Retina (tissue), 1 donor: ENCODE data around the gene SLC29A1.
A peak's percentile ranks its signal among the peaks of the same experiment; 100 is the strongest.

ENCODE experiments used
- DNase-seq: peaks from one replicate; pipeline ENCODE4 v3.0.0-alpha.2; 2016

Gene SLC29A1

DNA sequence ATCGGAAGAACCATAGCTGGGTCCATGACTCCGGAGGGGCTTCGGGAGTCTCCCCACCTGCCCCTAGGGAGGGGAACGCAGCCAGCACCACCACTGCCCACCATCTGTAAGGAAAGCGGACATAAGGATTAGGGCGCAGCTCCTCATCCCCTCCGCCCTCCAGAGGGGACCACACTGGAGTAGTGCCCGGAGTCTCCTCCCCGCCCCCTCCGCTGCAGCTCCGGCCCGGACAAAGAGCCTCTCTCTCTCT, 33.3 kb downstream of the SLC29A1 start:
- DNase-seq: no peak

DNA sequence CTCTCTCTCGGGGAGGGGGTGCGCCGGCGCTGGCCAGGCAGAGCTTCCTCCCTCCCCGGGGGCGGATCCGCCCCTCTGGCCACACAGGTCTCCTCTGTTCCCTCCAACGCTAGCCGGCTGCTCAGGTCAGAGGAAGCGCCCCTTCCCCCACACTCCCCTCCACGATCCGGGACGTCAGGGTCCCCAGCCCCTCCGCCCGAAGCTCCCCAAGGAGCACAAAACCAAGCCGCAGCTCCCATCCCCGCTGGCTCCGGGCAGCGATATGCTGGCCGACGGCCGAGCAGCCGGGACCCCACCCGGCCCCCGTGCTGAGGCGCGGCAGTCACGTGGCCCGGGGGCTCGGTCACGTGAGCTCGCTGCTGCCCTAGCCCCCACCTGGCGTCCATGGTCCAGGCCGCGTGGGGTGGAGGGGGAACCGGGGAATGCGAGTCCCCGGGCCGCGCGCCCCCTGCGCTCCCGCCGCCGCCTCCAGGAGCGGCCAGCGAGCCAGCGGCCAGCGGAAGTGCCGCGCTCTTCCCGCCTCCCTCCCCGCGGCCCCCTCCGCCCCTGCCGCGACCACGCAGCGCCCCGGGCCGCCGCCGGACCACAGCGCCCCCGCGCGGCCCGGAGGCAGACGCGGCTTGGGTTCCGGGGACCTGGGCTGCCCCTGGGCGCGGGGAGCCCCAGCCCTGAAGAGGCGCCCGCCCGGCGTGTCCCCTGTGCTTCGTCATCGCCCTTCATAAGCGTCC, 33.8 kb downstream of the SLC29A1 start, which contains the start of gene SLC35B2:
TSS of gene SLC35B2 (minus strand) at position 504 of the 728 bp plus-strand sequence. CDS start at position 386, 118 bp downstream.
- DNase-seq: peak; percentile 91

DNA sequence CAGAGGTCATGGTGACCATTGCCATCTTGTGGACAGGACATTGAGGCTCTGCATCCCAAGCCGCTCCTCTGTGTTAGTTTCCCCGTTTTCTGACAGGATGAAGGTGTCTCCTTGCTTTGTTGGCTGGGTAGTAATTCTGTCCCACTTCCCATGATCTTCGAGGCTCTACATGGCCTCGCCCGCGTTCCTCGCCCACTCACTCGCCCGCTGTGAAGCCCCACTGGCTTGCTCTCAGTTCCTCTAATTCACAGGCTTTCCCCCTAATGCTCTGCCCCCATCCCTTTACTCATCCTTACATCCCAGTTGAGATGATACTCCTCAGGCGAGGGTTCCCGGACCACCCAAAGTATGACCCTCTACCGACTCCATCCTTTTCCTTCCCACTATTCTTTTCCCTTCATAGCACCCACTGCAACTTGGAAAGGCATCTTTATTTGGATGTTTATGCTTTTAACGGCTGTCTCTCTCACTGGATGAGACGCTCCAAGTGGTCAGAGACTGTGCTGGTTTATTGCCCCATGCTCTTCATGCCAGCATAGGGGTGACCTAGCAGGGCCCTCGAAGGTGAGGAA, 34.4 kb downstream of the SLC29A1 start:
- DNase-seq: no peak

DNA sequence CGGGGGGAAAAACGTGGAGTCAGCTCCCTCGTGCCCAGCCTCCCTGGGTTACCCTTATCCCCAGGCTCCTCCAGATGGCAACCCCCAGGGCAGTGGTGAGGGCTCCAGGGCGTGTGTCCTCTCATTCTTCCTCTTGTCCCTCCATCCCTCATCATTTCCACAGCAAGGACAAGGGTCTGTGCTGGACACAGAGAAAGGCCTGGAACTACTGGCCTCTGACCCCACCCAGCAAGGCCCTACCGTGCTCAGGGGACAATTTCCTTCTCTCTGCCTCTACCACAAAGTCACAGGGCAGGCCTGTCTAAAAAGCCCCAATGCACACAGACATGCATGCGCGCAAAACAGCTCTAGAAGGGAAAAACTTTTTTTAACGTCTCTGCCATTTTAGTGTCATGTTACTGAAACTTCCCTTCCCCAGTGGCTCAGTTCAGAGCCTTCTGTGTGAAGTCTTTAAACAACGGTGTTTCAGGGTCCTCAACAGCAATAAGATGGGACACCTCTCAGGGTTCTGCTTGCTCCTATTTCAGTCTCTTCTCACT, 35.0 kb downstream of the SLC29A1 start:
- DNase-seq: no peak

DNA sequence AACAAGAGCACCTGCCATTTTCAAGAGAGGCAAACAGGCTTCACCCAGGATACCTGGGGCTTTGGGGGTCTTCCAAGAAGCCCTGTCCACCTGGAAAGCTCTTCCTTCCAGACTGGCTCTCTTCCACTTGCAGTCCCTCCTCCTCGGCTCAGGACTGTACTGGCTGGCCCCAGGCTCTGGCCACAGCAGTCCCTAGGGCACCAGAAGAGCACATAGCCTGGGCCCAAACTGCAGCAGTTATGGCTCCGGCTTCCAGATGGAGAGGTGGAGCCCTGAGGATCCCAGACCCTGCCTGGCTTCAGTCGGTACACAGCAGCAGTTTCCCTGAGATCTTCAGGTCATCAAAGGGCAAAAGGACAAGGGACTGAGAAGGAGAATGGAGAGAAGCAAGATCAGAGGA, 35.5 kb downstream of the SLC29A1 start:
- no peak for DNase-seq

DNA sequence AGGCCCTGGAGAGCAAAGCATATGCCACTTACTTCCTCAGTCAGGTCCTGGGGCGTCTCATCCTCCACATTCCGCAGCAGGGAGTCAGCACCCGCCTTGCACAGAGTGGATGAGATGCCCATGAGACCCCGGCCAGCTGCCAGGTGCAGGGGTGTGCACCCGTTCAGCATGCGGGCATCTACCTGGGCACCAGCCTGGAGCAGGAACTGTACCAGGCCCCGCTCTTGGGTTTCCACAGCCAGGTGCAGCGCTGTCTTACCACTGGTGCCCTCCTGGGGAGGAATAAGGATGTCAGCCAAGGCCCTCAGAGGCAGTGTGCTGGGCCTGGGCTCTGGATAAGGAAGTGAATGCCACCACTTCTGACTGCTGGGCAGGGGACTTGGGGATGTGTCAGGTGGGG, 36.6 kb downstream of the SLC29A1 start:
- DNase-seq: no peak

DNA sequence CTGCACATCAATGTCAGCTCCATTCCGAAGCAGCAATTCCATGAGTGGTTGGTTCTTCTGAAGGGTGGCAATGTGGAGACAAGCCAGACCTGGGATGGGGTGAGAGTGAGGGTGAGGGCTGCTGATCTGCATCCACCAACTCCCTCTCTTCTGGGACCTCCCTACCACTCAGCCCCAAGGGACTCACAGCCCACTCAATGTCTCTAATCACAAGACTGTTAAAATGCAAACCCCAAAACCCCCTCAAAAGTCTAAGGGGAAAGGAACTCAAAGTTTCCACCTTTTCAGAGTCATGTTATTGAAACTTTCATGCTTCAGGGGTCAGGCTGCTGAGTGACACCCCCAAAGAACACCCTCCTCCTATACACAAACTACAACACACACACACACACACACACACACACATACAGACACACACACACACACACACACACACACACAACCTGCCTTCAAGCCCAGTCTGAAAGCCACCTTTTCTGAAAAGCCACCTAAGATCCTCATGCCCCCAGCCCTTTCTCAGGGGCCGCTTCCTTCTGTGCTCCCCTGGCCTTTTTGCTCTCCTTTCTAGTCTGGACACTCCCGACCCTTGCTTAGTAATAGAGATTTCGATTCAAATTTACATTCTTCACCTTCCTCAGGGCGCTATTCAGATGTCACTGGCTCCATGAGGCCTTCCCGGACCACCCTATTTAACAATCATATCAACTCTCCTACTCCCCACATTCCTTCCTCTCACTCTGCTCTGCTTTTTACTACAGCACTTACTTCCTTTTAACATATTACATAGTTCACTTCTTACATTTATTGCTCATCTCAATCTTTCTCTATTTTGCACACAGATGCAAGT, 37.3 kb downstream of the SLC29A1 start:
- no peak for DNase-seq

DNA sequence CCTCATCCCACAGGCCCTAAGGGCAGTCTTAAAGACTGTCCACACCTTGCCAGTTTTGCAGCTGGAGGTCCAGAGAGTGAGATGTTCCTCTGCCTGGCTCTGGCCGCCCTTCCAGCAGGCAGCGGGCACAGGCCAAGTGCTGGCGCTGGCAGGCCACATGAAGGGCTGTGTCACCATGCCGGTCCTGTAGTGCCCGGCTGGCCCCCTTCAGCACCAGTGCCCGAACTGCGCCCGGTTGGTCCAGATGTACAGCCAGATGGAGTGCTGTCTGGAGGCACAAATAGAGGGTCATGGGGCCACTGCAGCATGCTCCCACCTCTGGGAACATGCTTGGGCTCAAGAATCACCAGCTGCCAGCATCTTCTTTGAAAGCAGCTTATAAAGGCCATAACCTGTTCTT, 38.2 kb downstream of the SLC29A1 start:
- no peak for DNase-seq

DNA sequence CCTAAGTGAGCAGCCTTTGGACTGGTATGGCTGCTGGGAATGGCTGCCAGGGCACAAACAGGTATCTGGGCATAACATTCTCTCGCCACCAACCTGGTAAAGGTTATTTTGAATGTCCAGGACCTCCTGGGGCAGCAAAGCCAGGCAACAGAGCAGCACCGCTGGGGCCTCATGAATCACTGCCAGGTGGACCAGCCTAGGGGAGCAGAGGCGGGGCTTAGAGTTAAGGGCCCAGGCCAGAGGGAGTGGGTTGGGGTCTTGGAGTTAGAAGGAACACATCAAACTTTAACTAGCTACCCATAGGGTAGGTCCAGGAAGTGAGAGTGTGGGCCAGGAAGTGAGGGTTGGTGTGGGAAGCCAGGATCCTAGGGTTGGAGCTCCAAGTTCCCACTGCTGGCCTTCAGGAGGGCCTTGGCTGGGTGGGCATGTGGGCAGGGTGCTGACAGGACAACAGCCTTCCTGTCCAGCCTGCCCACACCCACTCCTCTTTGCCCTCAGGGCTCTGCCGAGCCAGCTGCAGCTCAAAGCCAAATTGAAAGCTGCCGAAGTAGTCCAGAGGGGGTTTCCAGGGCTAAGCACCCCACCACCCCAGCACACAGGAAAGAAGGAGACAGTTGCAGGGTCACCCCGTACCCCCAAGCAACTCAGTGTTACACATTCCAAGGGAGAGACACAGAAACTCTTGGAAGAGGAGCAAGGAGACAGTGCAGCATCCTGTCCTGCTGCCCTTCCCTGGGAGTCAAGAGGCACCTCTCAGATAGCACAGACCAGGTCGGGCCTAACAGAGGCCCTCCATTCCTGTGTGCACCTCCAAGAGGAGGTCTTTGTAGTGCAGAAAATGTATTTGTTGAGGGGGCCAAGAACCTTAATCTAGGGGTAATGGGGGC, 39.3 kb downstream of the SLC29A1 start:
- no peak for DNase-seq

DNA sequence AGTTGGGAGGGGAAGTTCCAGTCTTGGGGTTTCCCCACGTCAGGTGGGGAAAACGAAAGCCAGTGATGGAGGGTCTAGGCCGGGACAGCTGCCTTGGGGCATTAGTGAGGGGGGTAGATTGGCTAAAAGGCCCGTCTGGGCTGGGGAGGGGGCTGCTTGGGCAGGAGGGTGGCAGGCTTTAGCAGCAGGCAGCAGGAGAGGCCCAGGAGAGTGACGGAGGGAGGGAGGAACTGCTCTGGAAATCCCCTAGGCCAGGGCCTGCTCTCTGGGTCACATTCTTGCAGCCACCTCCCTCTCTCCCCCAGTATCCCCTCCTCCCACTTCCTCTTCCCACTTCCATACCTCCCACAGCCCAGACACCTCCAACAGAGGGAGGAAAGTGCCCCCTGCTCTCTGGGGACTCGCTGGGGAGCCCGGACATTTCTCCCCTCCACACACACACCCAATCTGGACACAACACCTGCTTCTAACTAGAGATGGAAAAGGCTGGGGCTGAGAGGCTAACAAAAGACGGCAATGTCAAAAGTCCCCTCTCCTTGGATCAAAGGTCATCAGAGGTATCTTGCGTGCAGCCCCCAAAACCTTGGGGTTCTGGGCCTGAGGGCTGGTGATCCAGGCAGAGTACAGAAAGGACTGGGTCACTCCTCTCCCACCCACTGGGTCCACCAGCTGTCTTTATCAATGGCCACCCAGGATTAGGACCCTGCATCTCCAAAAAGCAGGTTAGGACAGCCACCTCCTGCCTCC, 40.1 kb downstream of the SLC29A1 start:
- DNase-seq: no peak

DNA sequence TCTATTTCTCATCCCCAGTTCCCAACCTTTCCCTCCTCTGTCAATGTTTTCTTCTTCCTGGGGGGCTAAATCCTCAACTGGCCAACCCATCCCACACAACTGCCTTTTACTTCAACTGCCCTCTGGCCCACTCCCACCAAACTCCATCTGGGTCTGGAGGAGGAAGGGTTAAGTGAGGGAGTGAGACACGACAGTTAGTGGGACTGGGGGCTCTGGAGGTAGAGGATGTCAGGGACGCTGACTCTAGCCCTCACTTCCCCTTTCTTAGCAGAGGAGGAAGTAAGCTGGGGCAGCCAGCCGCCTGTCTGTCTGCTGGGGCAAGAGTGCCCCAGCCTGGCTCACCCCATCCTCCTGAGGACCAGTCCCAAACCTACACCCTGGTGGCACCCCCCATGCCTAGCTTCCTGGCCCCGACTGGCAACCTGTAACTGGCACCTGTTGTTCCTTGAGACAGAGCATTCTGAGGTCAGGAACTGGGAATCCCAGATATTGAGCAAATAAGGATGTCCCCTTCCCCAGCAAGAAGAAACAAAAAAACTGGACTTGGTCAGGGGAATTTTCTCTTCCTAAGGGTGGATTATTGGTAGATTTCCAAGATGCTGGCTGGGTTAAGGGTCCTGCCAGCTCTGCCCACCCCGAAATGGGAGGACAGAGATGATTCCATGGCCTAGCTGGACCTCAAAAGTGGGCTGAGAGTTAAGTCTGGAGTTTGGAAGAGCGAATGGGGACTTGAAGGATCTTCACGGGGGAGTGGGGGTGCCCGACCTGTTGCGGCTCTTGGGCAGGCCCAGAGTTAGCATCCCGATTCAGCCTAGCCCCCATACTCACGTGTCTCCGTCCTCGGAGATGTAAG, 41.0 kb downstream of the SLC29A1 start:
- no peak for DNase-seq

DNA sequence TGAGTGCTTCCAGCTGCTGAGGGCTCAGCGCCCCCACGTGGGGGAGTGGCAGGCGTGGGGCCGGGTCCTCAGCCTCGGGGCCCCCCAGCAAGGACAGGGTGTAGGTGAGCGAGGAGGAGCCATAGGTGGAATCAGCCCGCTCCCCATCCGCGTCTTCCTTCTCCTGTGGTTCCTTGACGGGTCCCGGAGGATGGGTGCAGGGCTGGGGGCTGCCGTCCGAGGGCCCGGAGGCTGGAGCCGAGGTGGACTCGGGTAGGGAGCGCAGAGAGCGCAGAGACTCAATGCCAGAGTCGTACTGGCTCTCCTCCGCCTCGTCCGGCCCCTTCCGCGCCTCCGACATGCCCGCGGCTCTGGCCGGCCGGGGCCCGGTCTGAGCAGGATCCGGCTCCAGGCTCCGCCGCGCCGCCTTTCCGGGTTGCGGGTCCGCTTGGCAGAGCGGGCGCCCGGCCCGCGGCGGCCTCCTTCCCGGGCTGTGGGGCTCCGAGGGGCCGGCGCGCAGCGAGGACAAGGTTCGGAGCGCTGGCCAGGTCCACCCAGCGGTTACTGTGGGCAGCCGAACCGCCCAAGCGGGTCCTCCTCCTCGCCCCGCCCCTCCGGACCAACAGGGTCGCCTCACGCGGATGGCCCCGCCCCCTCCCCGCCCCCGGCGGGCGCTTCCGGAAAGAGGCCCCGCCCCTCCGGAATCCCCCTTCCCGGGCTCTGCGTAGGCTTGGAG, 41.8 kb downstream of the SLC29A1 start, which contains the start of gene NFKBIE:
TSS of gene NFKBIE (minus strand) at position 545 of the 715 bp plus-strand sequence. CDS start at position 340, 205 bp downstream.
- DNase-seq: peak; percentile 89

DNA sequence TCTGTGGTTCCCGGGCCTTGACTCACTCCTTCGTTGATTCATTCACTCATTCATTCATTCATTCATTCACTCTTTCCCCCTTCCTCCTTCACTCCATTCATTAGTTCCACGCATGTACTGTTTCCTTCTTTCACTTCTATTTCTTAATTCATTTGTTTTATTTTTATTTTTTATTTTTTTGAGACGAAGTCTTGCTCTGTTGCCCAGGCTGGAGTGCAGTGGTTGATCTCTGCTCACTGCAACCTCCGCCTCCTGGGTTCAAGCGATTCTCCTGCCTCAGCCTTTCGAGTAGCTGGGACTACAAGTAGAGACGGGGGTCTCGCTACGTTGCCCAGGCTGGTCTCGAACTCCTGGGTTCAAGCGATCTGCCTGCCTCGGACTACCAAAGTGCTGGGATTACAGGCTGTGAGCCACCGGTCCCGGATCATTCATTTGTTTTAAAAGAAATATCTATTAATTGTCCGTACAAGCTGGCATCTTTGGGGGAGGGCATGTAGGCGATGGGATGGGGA, 42.4 kb downstream of the SLC29A1 start:
- no peak for DNase-seq

DNA sequence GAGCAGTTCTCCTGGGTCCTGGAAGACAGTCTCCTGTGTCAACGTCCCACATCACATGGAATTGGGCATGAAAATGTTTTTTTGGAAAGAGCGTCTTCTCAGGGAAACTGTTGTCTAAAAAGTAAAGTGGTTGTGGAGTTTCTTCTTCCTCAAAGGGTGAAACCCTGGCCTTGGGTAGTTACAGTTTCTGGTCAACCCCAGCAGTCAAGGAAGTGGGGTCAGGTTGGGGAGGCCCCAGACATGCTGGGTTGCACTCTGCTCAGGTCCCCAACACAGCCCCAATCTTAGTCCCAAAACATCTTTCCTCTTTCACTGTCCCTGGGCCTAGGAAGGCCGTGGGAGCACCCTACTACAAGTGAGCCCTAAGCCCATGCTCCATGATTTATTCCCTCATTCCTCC, 43.0 kb downstream of the SLC29A1 start:
- no peak for DNase-seq

DNA sequence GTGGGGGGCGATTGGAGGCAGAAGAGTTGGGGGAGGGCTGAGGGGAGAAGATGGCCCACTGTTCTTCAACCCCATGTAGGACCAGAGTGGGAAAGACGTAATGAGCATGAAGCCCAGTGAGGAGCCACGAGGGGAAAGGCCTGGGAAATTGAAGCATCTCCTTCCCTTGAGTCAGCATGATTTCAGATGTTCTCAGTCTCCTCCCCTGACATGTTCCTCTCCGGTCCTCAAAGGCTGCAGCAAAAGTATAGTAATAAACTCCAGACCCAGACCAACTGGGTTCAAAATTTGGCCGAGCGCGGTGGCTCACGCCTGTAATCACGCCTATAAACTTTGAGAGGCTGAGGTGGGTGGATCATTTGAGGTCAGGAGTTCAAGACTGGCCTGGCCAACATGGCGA, 43.9 kb downstream of the SLC29A1 start:
- no peak for DNase-seq

DNA sequence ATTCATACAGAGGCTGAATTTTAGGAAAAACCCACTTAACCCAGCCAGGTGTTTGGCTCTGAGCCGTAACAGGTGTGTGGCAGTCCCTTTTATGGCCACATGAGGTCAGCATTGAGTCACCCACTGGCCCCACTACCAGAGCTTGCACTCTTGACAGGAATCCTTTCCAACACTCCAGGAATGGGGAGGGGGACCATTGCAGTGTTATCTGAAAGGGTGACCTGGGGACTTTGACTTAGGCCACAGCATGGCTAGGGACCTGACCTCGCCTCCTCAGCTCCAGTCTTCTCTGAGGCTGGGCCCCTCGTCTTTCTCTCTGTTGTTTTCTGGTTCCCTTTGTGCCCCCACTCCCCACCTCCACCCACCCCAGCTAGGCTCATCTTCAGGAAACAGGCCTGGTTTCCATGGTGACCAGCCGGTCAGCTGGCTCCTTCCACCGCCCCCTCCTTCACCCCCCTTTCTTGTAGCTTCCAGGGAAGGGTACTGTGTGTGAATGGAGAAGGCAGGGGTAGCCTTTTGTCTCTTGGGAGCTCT, 44.8 kb downstream of the SLC29A1 start:
- peak; percentile 92 for DNase-seq

DNA sequence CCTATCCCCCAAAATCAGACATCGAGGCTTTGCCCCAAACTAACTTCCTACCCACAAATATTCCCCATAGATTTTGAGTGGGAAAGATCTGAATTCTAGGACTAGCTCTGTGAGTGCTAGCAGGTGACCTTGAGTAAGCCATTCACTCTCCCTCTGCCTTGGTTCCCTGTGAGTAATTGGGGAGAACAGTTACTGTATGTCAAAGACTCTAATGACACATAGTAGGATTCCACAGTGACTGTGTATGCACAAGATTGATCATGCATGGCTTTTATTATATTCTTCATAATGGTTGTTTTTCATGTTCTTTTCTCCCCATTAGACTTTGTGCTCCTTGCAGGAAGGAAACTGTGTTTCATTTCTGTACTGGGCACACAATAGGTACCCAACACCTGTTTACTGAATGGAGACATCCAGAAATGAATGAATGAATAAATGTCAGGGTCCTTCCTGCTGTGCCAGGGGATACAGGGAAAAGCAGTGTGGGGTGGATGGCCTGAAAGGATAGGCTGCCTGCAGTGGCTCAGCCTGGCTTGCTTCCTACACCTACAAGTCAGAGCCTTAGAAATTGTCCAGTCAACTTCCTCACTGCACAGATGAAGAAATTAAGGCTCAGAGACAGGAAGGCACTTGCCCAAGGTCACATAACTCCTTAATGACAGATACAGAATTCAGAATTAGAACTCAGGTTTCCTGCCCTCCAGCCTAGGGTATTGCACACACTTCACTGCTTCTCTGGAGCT, 46.0 kb downstream of the SLC29A1 start:
- no peak for DNase-seq

DNA sequence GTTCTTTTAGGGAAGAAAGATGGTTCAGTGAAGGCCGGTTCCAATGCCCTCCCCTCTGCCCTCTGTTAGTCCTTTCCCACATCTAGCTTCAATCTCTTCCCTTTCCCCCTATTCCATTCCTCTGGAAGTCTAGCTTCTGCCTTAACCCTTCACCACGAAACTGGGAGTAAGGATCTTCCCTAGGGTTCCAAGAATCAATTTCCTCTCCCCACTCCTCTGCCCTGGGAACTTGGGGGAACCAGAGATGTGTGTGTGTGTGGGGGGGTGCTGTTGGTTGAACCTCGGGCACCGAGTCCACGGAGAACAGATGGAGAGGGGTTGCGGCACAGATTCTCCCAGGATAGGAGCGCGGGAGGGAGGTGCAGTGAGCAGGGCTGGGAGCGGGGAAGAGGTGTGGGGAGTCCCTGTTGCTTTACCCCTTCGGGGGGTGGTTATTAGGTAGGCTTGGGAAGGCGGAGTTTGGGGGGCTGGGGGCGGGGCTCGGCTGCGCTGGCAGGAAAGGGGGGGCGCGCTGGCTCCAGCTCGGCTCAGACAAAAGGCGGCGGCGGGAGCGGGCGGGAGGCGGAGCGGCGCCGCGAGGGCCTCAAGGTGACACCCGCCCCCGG, 46.6 kb downstream of the SLC29A1 start, which contains the start of gene TMEM151B:
TSS of gene TMEM151B (plus strand) at position 530 of the 605 bp plus-strand sequence. CDS start 293 bp downstream, outside the sequence.
- peak; percentile 52 for DNase-seq
